Measurements from ENCODE around the gene CRELD2.
"Not testable (repeated sequence)": the region's sequence is repeated elsewhere in the genome, so short reads cannot be mapped to it uniquely, and the experiment has no call there.

Gene CRELD2

DNA sequence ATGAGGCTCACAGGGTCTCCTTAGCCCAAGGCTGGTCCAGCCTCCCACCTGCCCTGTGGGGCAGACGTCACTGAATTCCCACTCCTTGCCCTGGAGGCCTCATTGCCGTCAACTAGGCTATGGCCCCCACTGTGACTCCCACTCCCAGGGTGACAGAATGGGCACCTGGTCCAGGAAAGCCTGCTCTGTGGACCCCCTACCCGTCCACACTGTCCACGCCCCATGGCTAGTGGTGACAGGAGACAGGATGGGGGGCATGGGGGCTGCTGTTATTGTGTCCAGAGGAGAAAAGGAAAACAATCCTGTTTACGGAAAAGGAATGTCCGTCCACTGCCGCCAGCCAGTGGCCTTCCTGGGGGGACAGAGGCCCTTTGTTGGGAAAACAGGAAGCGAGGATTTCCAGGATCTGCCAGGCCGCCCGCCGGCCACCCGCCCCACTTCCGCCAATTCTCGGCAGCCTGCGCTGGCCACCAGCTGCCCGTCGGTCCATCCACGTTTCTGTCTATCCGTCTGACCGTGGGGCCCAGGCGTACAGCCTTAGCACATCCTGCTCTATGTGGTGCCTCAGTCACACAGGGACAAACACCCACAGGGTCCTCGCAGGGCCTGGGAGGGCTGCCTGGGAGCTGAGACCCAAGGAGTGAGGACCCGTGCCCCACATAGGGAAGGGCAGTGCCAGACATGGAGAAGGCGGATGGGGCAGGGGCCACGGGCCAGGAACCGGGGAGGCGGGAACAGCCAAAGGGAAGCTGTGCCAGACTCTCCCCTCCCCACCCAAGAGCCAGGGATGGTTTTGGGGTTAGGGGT lies 19.5 kb downstream of the CRELD2 start:
- in situ Hi-C loops (cut with HindIII; ENCODE audit: low pct_ligation_motif_present, low pct_unique_long_range_greater_than_20kb, low sequenced_read_pairs), result no loop called here

DNA sequence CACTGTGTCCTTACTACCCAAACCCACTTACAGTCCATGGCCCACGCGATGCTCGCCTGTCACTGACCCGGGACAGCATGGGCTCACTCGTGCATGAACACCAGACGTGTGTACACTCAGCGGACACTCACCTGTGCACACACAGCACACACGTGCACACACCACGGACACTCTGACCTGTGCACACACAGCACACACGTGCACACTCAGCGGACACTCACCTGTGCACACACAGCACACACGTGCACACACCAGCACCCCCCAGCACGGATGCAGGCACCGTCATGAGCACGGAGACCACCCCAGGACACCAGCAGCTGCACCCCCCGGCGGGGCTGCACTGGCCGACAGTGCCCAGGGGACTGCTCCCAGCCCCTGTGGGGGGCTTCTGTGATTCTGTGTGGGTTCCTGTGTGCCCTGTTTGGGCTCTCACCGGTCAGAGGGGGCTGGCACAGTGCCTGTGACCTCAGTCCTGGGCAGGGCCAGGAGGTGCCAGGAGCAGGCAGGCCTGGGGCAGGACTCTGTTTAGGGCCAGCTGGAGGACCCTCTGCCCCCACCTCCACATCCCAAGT lies 20.2 kb downstream of the CRELD2 start:
- no peak for DNase-seq
- in situ Hi-C loops (cut with HindIII; ENCODE audit: low pct_ligation_motif_present, low pct_unique_long_range_greater_than_20kb, low sequenced_read_pairs), result no loop called here

More for the DNA sequence above, 19.5 kb downstream of the CRELD2 start:
- DNase-seq, result no peak

DNA sequence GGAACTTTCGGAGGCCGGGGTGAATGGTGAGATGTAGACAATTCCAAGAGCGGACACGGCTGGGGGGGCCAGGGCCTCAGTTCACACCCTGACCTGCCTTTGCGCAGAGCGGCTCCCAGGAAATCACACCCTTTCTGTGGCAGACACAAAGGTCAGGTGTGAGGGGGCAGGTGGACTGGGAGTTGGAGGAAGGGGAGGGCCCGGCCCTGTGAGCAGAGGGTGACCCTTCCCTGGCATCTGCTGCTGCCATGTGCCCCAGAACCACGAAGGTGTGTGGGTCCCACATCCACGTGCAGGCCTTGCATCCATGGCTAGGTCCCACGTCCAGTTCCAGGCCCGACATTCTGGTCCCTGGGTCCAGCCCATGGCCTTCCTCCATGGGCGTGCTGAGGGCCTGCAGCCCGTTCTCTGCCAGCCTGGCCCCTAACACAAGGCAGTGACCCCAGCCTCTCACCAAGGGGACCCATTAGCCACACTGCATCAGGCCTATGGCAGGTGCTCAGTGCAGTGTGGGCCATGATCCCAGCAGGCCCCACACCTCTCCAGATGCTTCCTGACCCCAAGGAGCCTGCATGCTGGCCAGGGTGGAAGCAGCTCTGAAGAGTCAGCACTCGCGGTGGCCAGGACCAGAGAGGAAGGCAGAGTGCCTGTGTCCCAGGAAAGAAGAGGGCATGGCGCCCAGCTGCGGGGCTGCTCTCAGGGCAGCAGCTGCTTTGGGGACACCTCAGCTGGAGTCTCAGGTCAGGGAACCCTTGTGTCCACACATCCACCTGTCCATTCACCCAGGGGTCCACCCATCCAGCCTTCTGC lies 23.3 kb downstream of the CRELD2 start:
- in situ Hi-C loops (cut with HindIII; ENCODE audit: low pct_ligation_motif_present, low pct_unique_long_range_greater_than_20kb, low sequenced_read_pairs), result no loop called here
- DNase-seq, result no peak

- in situ Hi-C loops (cut with HindIII; ENCODE audit: low pct_ligation_motif_present, low pct_unique_long_range_greater_than_20kb, low sequenced_read_pairs), result no loop called here
- DNase-seq, result no peak
Observed at GRCh38 chr22:49942565-49943404, 24.4 kb downstream of the CRELD2 start.

GRCh38 chr22:49943405-49943765 lies 25.0 kb downstream of the CRELD2 start:
- in situ Hi-C loops (cut with HindIII; ENCODE audit: low pct_ligation_motif_present, low pct_unique_long_range_greater_than_20kb, low sequenced_read_pairs), result no loop called here
- no peak for DNase-seq

DNA sequence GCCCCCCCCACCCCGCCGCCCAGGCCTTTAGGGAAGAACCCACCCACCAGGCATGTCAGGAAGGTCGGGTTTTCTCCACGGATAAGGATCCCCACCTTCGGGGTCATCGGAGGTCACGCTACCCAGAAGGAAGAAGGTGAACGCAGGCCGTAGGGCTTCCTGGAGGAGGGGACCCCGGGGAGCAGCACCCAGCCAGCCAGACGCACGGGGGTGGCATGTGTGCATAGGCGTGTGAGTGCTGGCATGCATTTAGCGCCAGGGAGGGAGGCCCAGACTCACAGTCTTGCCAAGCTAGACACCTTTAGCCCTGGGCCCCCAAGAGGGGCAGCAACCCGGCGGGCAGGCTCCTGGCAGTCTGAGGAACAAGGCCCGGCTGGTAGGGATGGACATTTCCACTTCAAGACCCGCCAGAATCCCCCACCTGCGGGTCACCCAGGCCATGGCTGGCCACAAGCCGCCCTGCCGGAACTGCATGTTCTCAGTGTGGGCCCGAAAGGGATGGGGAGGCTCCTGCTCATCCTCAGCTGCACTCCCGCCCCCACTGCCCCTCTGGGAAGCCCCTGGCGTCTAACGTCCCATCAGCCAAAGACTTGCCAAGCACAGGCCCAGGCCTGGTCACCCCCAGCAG lies 25.5 kb downstream of the CRELD2 start:
- DNase-seq, result no peak
- in situ Hi-C loops (cut with HindIII; ENCODE audit: low pct_ligation_motif_present, low pct_unique_long_range_greater_than_20kb, low sequenced_read_pairs), result no loop called here

DNA sequence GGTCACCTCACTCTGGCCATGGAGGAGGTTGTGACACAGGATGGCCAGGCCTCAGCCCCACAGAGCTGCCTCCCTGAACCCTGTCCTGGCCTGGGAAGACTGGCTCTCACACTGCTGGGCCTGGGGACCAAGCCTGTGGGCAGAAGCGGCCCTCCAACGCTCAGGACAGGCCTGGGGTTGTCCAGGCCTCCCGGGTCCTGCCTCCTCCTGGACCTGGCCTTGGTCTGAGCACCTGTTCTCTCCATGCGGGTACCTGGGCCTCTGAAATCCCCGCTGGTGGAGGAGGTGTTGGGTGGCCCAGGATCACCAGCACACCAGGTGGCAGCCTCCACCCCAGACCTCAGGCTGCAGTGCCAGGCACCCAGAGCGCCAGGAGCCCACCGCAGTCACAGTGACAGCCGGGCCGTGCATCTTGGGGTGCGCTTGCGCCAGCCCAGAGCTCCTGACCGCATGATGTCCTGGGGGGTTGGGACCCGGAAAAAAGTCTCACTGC lies 26.0 kb downstream of the CRELD2 start:
- DNase-seq, result no peak
- in situ Hi-C loops (cut with HindIII; ENCODE audit: low pct_ligation_motif_present, low pct_unique_long_range_greater_than_20kb, low sequenced_read_pairs), result no loop called here

- peak; percentile 36 for DNase-seq
Observed at GRCh38 chr22:49945042-49945794, 26.8 kb downstream of the CRELD2 start.

DNA sequence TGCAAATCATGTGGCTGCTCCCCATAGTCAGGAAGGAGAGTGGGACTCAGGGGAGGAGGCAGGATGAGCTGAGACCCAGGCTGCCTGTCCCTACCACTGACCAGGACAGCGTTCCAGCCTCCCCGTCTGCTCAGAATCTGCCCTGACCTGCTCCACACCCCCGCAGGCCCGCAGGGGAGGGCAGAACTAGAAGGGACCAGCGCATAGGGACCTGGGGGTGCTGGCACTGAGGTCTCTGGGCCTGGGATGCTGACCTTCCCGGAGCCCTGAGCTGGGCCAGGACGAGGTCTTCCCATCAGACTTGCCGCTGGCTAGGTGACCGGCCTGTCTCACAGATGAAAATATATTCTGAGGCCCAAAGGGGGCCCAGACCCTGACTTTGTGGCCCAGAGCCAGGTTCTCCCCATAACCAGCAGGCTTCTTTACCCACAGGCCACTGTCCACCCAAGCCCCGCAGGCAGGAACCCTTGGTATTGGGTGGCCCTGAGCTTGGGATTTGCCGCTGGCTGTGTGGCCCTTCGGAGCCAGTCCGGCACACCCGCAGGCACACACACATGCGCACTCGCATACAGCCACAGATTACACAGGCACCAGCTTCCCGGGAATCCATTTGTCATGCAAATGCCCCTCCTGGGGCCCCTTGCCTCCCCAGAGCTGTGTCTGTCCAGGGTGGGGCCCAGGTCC lies 28.3 kb downstream of the CRELD2 start:
- DNase-seq, result no peak
- in situ Hi-C loops (cut with HindIII; ENCODE audit: low pct_ligation_motif_present, low pct_unique_long_range_greater_than_20kb, low sequenced_read_pairs), result no loop called here

More at GRCh38 chr22:49945042-49945794, 26.8 kb downstream of the CRELD2 start:
- in situ Hi-C loops (cut with HindIII; ENCODE audit: low pct_ligation_motif_present, low pct_unique_long_range_greater_than_20kb, low sequenced_read_pairs), result not testable (repeated sequence)

DNA sequence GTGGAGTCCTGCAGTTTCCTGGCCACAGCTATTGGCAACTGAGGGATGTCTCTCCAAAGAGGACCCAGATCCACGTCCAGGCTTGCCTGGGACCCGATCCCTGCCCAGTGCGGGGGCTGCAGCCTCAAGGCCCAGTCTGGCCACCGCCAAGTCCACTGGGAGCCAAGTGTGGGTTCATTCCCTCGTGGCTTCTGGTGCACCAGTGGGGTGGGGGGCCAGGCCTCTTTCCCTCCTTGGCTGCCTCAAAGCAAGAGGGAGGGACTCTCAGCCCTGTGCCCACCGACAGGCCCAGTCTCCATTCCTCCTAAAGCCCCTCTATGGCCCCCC lies 28.8 kb downstream of the CRELD2 start:
- DNase-seq, result no peak
- in situ Hi-C loops (cut with HindIII; ENCODE audit: low pct_ligation_motif_present, low pct_unique_long_range_greater_than_20kb, low sequenced_read_pairs), result no loop called here

DNA sequence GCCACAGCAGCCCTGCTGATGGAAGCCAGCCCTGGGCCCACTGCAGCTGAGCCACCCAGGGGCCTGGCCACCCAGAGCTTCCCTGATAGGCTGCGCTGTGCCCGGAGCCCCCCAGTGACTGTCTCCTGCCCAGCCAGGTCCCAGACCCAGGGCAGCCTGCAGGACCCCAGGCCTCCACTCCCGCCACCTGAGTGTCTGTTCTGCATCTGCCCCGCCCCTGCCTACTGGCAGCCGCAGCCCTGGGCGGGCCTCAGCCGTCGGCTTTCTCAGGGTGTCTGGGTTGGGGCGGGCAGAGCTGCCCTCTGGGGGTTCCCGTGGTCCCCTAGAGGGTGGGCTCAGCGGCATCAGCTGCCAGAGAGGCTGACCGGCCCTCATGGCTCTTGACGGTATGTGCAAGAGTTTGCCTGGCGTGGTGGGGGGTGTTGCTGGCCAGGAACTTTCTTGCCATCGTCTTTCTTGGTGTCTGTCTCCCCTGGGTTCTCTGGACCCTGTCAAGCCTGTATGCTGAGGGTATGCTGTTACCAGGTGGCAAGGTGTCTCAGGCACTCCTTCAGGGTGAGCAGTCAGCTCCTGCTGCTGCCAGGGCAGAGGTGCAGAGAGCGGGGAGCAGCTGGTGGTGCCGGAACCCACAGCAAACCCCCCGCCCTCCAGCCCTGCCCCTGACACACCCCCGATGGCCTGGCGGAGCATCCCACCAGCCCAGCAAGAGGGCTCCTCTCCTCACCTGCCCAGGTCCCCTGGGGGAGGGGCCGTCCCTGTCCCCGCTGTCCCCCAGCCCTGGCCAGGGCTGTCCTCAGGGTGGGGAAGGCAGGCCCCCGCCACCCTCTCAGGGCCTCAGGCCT lies 29.9 kb downstream of the CRELD2 start:
- in situ Hi-C loops (cut with HindIII; ENCODE audit: low pct_ligation_motif_present, low pct_unique_long_range_greater_than_20kb, low sequenced_read_pairs), result no loop called here
- no peak for DNase-seq

DNA sequence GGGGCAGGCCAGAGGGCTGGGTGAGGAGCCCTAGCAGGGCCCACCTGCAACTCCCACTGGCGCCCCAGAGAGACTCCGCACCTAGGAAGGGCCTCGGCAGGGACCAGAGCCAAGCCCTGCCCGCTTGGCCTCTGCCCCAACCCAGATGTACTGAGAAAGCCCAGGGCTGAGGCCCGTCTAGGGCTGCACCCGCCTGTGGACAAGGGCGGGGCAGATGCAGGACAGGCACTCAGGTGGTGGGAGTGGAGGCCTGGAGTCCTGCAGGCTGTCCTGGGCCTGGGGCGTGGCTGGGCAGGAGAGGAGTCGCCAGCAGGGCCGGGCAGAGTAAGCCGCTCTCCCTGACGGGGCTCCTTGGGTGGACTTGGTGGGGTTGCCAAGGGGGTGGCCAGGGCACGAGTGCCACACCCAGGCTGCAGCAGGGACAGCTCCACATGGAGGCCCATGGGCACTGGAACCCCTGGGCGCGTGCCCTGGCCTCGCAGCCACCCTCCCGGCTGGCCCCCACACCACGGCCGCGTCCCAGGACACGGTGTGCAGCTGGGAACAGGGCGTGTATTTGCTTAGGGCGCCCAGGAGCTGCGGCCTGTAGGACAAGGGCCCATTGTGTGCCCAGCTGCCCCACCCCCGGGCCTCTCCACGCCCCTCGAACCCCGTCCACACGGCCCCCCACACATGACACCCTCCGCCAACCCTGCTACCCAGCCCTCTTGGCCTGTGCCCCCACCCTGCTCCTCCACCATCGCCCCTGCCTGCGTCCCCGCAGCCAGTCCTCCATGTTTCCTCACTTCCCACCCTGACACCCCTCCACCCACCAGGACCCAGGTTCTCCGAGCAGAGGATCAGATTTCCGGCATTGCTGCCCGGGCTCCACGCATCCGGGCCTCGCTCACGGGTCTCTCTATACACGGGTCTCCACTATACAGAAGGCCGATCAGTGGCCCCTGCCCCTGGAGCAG lies 30.8 kb downstream of the CRELD2 start:
- no peak for DNase-seq
- in situ Hi-C loops (cut with HindIII; ENCODE audit: low pct_ligation_motif_present, low pct_unique_long_range_greater_than_20kb, low sequenced_read_pairs), result no loop called here

GRCh38 chr22:49949914-49950292 lies 31.5 kb downstream of the CRELD2 start:
- in situ Hi-C loops (cut with HindIII; ENCODE audit: low pct_ligation_motif_present, low pct_unique_long_range_greater_than_20kb, low sequenced_read_pairs), result no loop called here
- no peak for DNase-seq

DNA sequence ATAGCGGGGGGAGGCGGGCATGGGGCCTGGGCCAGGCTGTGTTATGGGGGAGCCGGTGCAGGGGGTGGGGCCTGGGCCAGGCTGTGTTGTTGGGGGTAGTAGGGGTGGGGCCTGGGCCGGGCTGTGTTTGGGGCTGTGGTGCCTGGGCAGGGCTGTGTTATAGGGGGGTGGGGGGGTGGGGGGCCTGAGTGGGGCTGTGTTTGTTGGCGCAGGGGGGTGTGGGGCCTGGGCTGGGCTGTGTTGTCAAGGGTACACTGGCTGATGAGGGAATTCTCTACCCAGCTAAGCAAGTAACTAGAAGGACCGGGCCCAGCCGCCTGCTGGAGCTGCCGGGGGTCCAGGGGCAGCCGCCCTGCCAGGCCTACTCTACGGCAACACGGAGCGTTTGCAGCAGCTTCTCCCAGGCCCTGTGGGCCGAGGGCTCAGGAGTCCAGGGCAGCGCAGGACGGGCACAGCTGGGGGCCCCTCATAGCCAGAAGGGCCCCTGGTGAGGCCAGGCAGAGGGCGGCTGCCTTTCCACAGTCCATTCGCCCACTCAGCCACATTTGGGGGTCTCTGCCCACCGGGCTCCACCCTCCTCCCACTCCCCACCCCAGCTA lies 32.1 kb downstream of the CRELD2 start:
- in situ Hi-C loops (cut with HindIII; ENCODE audit: low pct_ligation_motif_present, low pct_unique_long_range_greater_than_20kb, low sequenced_read_pairs), result no loop called here
- no peak for DNase-seq

Data from ACHN (cell line).